Stimulated activated CD8-positive, alpha-beta memory T cell treated with anti-CD3 and anti-CD28 coated beads, Interleukin-4, amount 100 ng/mL, for 1 hour (primary cell): ENCODE data around the gene GPR183.

Source experiments
- DNase-seq, 2 donors: peaks; one replicate each; pipeline ENCODE4 v3.0.0-alpha.2; 2020; ENCODE audit warnings: low read depth in 2 of 2, low spot score in 1 of 2

GPR183 gene

GRCh38 chr13:99313501-99313900 is 6.3 kb upstream of the GPR183 start:
- no peak for DNase-seq

GRCh38 chr13:99312493-99312883 is 5.3 kb upstream of the GPR183 start:
- no peak for DNase-seq

GRCh38 chr13:99311748-99312492 is 4.7 kb upstream of the GPR183 start:
- no peak for DNase-seq

GRCh38 chr13:99311137-99311536 is 3.9 kb upstream of the GPR183 start:
- no peak for DNase-seq

- no peak for DNase-seq
Measured at GRCh38 chr13:99310382-99311031, 3.3 kb upstream of the GPR183 start.

- no peak for DNase-seq
Measured at GRCh38 chr13:99308471-99309087, 1.4 kb upstream of the GPR183 start.

GRCh38 chr13:99307648-99308339 is 595 bp upstream of the GPR183 start:
- no peak for DNase-seq

- DNase-seq, result no peak
Measured at GRCh38 chr13:99305566-99305965, 1.6 kb downstream of the GPR183 start.

GRCh38 chr13:99305158-99305557 is 2.0 kb downstream of the GPR183 start:
- no peak for DNase-seq

- DNase-seq, result no peak
Measured at GRCh38 chr13:99304541-99304940, 2.7 kb downstream of the GPR183 start.

- no peak for DNase-seq
Measured at GRCh38 chr13:99303863-99304521, 3.2 kb downstream of the GPR183 start.

GRCh38 chr13:99302637-99303505 is 4.3 kb downstream of the GPR183 start:
- no peak for DNase-seq

GRCh38 chr13:99301913-99302636 is 5.1 kb downstream of the GPR183 start:
- no peak for DNase-seq

- no peak for DNase-seq
Measured at GRCh38 chr13:99301056-99301838, 6.0 kb downstream of the GPR183 start.

GRCh38 chr13:99299920-99300341 is 7.3 kb downstream of the GPR183 start:
- no peak for DNase-seq

GRCh38 chr13:99299256-99299919 is 7.8 kb downstream of the GPR183 start:
- DNase-seq, result no peak

GRCh38 chr13:99298056-99298455 is 9.1 kb downstream of the GPR183 start:
- DNase-seq, result no peak

- DNase-seq, result no peak
Measured at GRCh38 chr13:99297331-99297730, 9.9 kb downstream of the GPR183 start.
